GM21529 (cell line): ENCODE measurements around the gene MPI.
"Not testable (repeated sequence)": the region's sequence is repeated elsewhere in the genome, so short reads cannot be mapped to it uniquely, and the experiment has no call there.

Experiments used
- ATAC-seq: cut with Tn5 transposase; IDR thresholded peaks from one replicate; pipeline ENCODE4 v1.9.1; 2021; ENCODE audit not compliant: unreplicated experiment

Gene MPI

DNA sequence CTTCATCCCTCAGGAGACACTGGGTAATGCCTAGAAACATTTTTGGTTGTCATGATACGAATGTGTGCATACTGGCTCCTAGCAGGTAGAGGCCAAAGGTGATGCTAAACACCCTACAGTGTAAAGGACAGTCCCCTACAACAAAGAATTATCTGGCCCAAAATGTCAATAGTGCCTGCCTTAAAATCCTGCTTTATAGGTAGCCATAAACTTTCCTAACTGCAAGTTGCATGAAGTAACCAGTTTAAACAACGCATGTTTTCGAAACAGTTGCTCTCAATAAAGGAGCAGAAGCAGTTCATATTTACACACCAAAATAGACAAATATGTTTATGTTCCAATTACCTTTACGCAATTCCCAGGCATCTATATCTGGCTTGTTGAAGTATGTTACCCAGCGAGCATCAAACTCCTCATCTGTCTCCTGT, 38.9 kb downstream of the MPI start:
- no peak for ATAC-seq

DNA sequence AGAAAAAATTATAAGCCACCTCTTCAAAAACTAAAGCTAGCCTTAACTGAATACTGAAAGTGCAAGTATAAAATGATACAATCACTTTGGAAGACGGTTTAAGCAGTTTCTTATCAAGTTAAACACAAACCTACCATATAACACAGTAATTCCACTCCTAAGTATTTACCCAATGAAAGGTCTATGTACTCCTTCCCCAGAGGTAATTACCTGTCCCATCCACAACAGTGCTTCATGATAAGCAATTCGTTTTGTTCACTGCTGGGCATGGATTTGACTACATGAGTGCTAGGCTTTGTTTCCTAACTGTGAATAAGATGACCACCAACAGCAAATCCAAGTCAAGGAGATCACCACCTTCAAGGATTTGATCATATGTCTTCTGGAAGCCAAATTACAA, 43.7 kb downstream of the MPI start:
- no peak for ATAC-seq

DNA sequence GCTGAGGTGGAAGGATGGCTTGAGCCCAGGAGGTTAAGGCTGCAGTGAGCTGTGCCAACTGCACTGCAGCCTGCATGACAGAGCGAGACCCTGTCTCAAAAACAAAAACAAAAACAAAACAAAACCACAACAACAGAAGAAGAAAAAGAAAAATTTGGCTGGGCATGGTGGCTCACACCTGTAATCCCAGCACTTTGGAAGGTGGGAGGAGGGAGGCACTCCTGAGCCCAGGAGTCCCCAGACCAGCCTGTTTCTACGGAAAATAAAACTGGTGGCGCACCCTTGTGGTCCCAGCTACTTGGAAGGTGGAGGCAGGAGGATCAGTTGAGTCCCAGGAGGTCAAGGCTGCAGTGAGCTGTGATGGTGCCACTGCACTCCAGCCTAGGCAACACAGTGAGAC, 45.4 kb downstream of the MPI start:
- ATAC-seq: not testable (repeated sequence)

DNA sequence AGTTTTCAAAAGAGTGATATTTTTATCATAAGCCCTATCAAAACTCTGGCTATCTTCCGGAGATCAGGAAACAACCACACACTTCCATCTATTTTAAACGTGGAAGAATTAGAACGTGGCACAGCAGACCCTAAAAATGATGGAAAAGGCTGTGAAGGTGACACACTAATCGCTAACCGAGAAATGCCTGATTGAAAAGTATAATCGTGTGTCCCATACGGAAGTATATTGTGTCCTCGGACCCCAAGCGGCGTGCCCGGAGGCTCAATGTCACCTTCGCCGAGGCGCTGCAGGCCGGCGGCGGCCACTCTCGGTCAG, 47.4 kb downstream of the MPI start:
- ATAC-seq: no peak

DNA sequence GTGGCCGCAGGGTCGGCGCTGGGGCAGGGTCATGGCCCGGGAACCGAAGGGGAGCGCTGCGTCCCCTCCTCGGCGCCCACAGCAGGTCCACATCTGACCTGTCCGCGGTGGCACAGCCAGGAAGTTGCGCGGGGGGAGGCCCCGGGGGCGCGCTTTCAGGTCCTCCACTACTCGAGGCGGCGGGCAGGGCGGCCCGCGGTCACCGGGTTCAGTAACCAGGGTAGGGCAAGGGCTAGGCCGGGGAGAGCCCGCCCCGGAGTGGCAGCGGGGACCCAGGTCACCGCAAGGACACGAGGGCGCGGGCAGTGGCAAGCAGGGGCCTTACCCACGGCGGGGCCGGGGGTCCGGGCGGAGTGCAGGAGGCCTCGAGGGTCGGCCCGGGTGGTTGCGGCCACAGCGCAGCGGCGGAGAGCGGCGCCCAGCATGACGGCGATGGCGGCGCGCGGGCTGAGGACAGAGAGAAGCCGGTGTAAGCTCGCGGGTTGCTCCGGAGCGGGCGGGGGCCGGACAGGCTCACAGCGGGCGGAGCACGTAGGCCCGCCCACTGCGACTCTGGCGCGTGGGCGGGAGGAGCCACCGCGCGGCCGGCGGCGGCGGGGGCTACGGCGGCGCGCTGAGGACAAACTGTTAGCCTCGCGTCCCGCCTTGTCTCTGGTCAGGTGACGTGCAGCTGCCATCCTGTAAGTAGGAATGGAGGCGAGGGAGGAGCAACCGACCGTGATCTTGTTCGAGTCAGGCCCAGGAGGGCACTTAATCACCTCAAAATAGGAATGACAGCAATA, 47.9 kb downstream of the MPI start, which contains the start of gene COX5A:
Gene COX5A, minus strand, starts transcription at position 484 of the 782 bp plus-strand sequence. Its CDS starts 59 bp downstream, at position 425.
- peak; percentile 91 for ATAC-seq

DNA sequence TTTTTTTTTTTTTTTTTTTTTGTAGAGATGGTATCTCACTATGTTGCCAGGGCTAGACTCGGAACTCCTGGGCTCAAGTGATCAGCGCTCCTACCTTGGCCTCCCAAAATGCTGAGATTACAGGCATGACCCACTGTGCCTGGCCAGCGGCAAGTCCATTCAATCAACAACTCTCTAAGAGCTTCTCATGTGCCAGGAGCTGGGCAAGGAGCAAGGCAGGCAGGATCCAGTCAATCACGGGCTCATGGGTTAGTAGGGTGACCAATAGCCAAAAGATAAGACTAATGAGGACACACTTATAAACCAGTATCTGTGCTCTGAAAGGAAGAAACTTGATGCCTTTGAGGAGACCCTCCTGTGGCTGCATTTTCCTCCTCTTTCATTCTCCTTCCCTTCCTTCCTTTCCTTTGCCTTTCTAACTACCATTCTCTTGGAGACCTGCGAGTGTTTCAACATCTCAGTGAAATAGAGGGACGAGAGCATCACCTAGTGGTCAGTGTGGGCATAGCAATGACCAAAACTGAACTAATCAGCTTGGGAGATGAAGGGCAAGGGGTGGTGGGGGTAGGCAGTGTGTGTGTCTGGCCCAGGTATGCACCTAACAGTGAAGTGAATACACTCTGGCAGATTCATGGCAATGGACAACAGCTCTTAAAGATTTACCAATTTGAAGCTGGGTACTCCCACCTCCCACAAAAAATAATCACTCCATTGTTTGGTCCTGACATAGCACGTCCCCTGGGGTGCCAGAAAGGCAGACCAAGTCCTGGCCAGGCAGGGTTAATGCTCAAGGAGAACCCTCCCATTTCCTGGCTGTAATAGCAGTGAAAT, 60.5 kb downstream of the MPI start:
- no peak for ATAC-seq

DNA sequence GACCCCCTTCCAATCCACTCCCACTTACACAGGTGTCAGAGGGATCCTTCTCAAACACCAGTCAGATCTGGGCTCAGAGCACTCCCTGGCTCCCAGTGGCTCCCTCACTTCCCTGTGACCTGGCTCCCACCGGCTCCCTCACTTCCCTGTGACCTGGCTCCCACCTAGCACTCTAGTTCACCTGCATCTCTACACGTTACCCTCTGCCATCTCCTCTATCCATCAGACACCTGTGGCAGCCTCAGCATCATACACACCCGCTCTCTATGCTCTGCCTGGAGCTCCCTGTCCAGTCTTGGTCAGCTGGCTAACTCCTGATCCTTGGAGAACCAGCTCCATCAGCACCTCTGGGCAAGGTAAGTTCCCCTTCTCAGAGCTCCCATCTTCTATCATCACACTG, 61.2 kb downstream of the MPI start:
- no peak for ATAC-seq
